Activated CD4-positive, alpha-beta T cell treated with anti-CD3 and anti-CD28 coated beads for 48 hours (primary cell): ENCODE measurements around the gene VEZF1.

Experiments
- DNase-seq: peaks from one replicate; pipeline ENCODE4 v3.0.0-alpha.2; 2020

Gene VEZF1

GRCh38 chr17:57987581-57988300 lies at the start of gene VEZF1:
Gene VEZF1, minus strand, starts transcription at chr17:57988254. Its CDS starts 143 bp downstream, at chr17:57988111.
- peak; percentile 85 for DNase-seq

GRCh38 chr17:58032691-58033415 lies 44.8 kb upstream of the VEZF1 start:
- no peak for DNase-seq

GRCh38 chr17:58028578-58028977 lies 40.5 kb upstream of the VEZF1 start:
- DNase-seq: no peak

- no peak for DNase-seq
These were observed 32.3 kb upstream of the VEZF1 start for GRCh38 chr17:58020401-58020800.

GRCh38 chr17:58019521-58019920 lies 31.5 kb upstream of the VEZF1 start:
- no peak for DNase-seq

- no peak for DNase-seq
These were observed 31.0 kb upstream of the VEZF1 start for GRCh38 chr17:58019039-58019438.

GRCh38 chr17:58010067-58010799 lies 22.2 kb upstream of the VEZF1 start:
- DNase-seq: no peak

DNA sequence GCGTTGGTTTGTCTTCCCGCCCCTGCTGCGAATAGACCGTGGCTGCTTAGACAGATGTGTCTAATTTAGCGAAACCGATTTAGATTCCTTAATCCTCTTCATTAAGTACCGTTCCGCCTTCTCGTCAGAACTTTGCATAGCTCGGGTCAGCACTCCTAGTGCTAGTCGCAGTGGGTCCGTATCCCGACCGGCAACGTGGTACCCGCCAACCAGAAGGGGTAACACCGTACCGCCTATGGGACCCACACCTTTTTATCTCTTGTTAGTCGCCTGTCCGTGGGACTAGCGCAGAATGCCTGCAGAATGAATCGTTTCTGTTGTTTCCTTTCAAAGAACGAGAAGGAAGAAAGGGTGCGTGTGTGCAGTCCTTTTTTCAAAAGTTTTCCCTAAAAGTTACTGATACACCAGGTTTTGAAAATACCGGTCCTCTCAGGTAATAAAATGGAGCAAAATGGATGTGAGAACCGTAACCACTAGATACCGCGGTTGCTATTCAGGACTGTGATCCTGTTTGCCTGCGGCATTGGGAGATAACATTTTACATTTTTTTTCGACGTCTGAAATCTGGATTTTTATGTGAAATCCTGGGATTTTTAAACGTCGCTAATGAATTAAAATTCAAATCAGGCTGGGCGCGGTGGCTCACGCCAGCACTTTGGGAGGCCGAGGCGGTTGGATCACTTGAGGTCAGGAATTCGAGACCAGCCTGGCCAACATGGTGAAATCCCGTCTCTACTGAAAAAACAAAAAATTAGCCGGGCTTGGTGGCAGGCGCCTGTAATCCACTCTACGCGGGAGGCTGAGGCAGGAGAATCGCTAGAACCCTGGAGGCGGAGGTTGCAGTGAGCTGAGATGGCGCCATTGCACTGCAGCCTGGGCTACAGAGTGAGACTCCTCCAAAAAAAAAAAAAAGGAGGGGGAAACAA lies 20.0 kb upstream of the VEZF1 start:
- peak; percentile 26 for DNase-seq

- peak; percentile 99 for DNase-seq
These were observed 19.1 kb upstream of the VEZF1 start, which contains the start of gene SRSF1 for GRCh38 chr17:58006924-58007780. Gene SRSF1, minus strand, starts transcription at chr17:58007246. Its CDS starts 109 bp downstream, at chr17:58007137.

DNA sequence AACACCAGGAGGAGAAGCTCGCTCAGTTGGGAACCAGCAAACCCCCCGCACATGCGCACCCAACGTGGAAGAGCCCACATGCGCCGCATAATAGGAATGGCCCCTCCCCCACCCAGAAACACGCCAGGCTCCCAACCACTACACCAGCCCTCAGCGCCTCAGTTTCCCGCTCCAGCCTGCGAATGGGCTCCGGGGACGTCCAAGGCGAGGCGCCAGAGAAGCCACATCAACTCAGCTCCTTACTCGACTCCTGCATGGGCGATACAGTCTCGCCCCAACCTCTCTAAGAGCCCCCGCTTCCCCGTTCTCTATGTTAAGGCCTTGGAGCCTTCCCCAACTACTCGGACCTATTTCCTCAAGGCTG lies 18.5 kb upstream of the VEZF1 start:
- peak; percentile 81 for DNase-seq

- DNase-seq: no peak
These were observed 17.9 kb upstream of the VEZF1 start for GRCh38 chr17:58005728-58006559.

GRCh38 chr17:58005031-58005727 lies 17.1 kb upstream of the VEZF1 start:
- DNase-seq: no peak

GRCh38 chr17:58004060-58004459 lies 16.0 kb upstream of the VEZF1 start:
- no peak for DNase-seq

DNA sequence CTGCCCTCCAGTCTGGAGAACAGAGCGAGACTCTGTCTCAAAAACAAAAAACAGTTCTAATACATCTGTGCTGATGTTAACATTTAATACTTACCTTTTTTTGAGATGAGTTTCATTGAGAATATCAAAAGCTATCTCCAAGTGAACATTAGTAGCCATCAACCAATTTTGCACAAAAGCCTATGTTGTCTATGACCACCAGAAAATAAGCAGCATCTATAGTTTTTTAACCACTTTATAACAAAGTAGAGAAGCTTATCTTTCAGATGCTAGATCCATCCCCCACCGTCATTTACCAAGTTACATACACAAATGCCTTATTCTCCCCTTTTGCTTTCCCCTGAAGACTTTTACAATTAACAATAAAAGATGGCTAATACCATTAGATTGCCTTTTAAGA lies 14.9 kb upstream of the VEZF1 start:
- no peak for DNase-seq

GRCh38 chr17:58002154-58002948 lies 14.3 kb upstream of the VEZF1 start:
- no peak for DNase-seq

DNA sequence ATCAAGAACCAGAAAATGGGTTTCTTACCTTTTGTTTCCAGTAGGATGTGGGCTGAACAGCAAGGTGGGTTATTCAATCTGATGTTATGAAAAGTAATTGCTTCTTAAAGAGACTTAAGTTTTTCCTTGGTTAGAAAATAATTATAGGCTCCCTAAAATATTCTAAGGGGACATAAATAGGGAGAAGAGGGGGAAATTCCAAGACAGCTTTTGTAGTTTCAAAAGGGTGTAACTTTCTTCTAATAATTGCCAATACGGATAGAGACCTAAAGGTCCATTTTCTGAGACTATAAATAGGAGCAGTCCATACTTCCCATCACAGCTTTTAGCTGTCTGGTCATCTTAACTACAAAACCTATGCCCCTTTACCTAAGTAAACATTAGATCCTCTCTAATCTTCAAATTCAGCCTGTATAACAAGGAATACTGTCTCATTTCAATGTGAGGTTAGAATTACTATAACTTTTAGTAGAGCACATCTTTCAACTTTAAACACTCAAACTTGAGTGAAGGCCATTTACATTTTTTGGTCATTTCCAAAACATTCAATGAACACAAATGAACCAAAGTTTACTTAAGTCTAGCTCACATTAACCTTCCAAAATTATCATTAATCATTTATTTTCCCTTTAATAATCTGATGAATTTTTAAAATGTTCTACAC lies 13.5 kb upstream of the VEZF1 start:
- DNase-seq: no peak

GRCh38 chr17:57999496-58000017 lies 11.5 kb upstream of the VEZF1 start:
- no peak for DNase-seq

DNA sequence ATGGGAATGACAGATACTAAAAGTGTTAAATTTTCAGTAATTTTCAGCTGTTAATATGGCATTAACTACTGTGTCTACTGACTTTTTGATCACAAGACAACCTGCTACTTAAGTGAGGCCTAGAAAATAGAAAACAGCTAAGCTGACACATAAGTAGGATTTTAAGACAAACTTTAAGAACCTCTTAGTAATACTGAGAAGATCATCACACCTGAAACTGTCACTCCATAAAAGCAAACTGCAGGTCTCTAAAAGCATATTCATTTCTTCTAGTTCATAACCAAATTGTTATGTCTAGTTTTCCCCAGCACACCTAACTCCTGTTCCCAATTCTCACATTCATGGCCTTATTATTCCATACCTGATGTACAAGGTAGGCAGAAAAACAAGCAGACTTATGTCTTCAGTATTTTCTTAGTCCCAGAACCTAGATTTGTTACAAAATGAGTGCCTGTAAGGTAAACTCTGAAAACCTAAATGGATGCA lies 11.0 kb upstream of the VEZF1 start:
- DNase-seq: no peak
